ENCODE data around the gene PRSS57.

Gene PRSS57

GRCh38 chr19:688214-688613, 7.0 kb downstream of the PRSS57 start:
- TF ChIP-seq, protein P1, sequence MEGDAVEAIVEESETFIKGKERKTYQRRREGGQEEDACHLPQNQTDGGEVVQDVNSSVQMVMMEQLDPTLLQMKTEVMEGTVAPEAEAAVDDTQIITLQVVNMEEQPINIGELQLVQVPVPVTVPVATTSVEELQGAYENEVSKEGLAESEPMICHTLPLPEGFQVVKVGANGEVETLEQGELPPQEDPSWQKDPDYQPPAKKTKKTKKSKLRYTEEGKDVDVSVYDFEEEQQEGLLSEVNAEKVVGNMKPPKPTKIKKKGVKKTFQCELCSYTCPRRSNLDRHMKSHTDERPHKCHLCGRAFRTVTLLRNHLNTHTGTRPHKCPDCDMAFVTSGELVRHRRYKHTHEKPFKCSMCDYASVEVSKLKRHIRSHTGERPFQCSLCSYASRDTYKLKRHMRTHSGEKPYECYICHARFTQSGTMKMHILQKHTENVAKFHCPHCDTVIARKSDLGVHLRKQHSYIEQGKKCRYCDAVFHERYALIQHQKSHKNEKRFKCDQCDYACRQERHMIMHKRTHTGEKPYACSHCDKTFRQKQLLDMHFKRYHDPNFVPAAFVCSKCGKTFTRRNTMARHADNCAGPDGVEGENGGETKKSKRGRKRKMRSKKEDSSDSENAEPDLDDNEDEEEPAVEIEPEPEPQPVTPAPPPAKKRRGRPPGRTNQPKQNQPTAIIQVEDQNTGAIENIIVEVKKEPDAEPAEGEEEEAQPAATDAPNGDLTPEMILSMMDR (IDR thresholded peaks at IDR 0.05; ENCODE audit: low read depth, low read length, poor library complexity, severe bottlenecking) = no peak
- no peak for TF ChIP-seq EZH2phosphoT487 (IDR thresholded peaks at IDR 0.05; ENCODE audit: borderline replicate concordance, low read length)
- Histone ChIP-seq H3K9me3 (ENCODE audit: control insufficient read depth, insufficient read depth, low read length) (no peaks in the 10 kb centered on the region), H3K4me2 (ENCODE audit: low read length) (no peak overlapping the region), H3K27ac (ENCODE audit: low read depth, low read length) (no peak overlapping the region), H3K27me3 (ENCODE audit: control insufficient read depth, low read length) (no peaks in the 10 kb centered on the region), H3K79me2 (ENCODE audit: control insufficient read depth, low read length) (no peaks in the 10 kb centered on the region), H4K20me1 (ENCODE audit: control insufficient read depth, insufficient read depth, low read depth, low read length) (no peaks in the 10 kb centered on the region), H3K36me3 (ENCODE audit: control insufficient read depth, low read length) (no peaks in the 10 kb centered on the region), H3F3A (ENCODE audit: control insufficient read depth, insufficient read depth) (no peaks in the 10 kb centered on the region), H3K9me2 (replicated peaks; ENCODE audit: control insufficient read depth, low read length) (no peaks in the 10 kb centered on the region), H3K4me1 (ENCODE audit: control insufficient read depth, low read length) (no peaks in the 10 kb centered on the region), H3K4me3 (ENCODE audit: low read length) (no peak overlapping the region)

DNA sequence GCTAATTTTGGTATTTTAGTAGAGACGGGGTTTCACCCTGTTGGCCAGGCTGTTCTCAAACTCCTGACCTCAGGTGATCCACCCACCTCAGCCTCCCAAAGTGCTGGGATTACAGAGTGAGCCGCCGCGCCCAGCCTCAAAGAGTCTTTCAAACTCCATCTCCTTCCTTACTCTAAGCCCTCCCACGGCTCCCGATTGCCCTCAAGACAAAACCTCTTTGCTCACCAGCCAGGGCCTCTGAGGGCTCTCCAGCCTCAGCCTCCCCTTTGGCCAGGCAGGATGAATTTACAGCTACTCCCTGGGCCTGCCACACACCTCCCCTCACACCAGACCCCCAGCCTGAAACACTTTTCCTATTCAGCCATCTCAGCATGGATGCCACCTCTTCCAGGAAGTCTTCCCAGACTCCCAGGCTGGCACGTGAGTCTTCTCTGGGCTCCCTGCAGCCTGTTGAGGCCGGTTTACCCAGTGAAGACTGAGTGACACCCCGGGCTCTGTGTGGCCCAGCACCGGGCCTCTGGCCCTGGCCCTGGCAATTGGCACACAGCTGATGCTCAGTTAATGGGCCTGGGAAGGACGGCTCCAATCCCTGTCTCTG, 7.6 kb downstream of the PRSS57 start:
- H3K4me1 ChIP-seq (ENCODE audit: control insufficient read depth, low read length) = no peaks in the 10 kb centered on the region
- H3K79me2 ChIP-seq (ENCODE audit: control insufficient read depth, low read length) = no peaks in the 10 kb centered on the region
- TF ChIP-seq, protein P1 (IDR thresholded peaks at IDR 0.05; ENCODE audit: low read depth, low read length, poor library complexity, severe bottlenecking) = no peak
- TF ChIP-seq EZH2phosphoT487 (IDR thresholded peaks at IDR 0.05; ENCODE audit: borderline replicate concordance, low read length) = no peak
- H3K27ac ChIP-seq (ENCODE audit: low read depth, low read length) = no peak overlapping the region
- H3K36me3 ChIP-seq (ENCODE audit: control insufficient read depth, low read length) = no peaks in the 10 kb centered on the region
- no peak overlapping the region for H3K4me3 ChIP-seq (ENCODE audit: low read length)
- no peaks in the 10 kb centered on the region for H3K27me3 ChIP-seq (ENCODE audit: control insufficient read depth, low read length)
- H3F3A ChIP-seq (ENCODE audit: control insufficient read depth, insufficient read depth) = no peaks in the 10 kb centered on the region
- H3K9me3 ChIP-seq (ENCODE audit: control insufficient read depth, insufficient read depth, low read length) = no peaks in the 10 kb centered on the region
- no peaks in the 10 kb centered on the region for H3K9me2 ChIP-seq (replicated peaks; ENCODE audit: control insufficient read depth, low read length)
- H3K4me2 ChIP-seq (ENCODE audit: low read length) = no peak overlapping the region
- no peaks in the 10 kb centered on the region for H4K20me1 ChIP-seq (ENCODE audit: control insufficient read depth, insufficient read depth, low read depth, low read length)

GRCh38 chr19:686589-687297, 8.5 kb downstream of the PRSS57 start:
- Histone ChIP-seq H3K9me3 (ENCODE audit: control insufficient read depth, insufficient read depth, low read length) (no peaks in the 10 kb centered on the region), H3K79me2 (ENCODE audit: control insufficient read depth, low read length) (no peaks in the 10 kb centered on the region), H3K27me3 (ENCODE audit: control insufficient read depth, low read length) (no peaks in the 10 kb centered on the region), H3K4me1 (ENCODE audit: control insufficient read depth, low read length) (no peaks in the 10 kb centered on the region), H3K36me3 (ENCODE audit: control insufficient read depth, low read length) (no peaks in the 10 kb centered on the region), H4K20me1 (ENCODE audit: control insufficient read depth, insufficient read depth, low read depth, low read length) (no peaks in the 10 kb centered on the region), H3K4me3 (ENCODE audit: low read length) (no peak overlapping the region), H3F3A (ENCODE audit: control insufficient read depth, insufficient read depth) (no peaks in the 10 kb centered on the region), H3K4me2 (ENCODE audit: low read length) (no peak overlapping the region), H3K9me2 (replicated peaks; ENCODE audit: control insufficient read depth, low read length) (no peaks in the 10 kb centered on the region), H3K27ac (ENCODE audit: low read depth, low read length) (no peak overlapping the region)
- no peak for TF ChIP-seq EZH2phosphoT487 (IDR thresholded peaks at IDR 0.05; ENCODE audit: borderline replicate concordance, low read length)
- TF ChIP-seq, protein P1 (IDR thresholded peaks at IDR 0.05; ENCODE audit: low read depth, low read length, poor library complexity, severe bottlenecking) = no peak
